Measurements from ENCODE around the gene WDR72.

DNA sequence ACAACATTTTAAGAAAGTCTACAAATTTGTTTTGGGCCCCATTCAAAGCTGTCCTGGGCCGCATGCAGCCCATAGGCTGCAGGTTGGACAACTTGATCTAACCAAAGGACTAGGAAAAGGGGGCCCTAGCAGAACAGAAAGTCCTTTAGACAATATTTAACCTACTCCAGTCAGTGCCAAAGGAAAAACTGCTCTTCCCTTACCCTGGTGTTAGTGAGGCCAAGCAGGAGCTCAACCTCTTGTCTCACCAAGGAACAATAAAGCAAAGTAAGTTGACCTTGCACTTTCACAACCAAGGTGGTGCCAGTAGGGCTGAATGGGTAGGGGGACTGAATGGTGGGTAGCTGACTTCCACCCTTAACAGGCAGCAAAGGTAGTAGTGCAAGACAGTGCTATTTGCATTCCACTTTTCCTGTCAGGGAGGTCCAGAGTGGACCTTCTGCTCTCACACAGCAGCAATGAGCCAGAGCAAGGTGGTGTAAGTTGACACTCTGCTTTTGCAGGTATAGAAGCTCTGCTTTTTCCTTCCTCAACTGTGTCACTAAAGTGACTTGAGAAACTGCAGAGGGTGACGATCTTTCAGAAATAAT is 124.9 kb downstream of the WDR72 start:
- TF ChIP-seq, protein P1, sequence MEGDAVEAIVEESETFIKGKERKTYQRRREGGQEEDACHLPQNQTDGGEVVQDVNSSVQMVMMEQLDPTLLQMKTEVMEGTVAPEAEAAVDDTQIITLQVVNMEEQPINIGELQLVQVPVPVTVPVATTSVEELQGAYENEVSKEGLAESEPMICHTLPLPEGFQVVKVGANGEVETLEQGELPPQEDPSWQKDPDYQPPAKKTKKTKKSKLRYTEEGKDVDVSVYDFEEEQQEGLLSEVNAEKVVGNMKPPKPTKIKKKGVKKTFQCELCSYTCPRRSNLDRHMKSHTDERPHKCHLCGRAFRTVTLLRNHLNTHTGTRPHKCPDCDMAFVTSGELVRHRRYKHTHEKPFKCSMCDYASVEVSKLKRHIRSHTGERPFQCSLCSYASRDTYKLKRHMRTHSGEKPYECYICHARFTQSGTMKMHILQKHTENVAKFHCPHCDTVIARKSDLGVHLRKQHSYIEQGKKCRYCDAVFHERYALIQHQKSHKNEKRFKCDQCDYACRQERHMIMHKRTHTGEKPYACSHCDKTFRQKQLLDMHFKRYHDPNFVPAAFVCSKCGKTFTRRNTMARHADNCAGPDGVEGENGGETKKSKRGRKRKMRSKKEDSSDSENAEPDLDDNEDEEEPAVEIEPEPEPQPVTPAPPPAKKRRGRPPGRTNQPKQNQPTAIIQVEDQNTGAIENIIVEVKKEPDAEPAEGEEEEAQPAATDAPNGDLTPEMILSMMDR (IDR thresholded peaks at IDR 0.05) = no peak
- no peak for TF ChIP-seq POLR2A (IDR thresholded peaks at IDR 0.05)
- TF ChIP-seq EP300 (IDR thresholded peaks at IDR 0.05) = no peak
